Measurements from ENCODE around the gene PROC.
A peak's percentile ranks its signal among the peaks of the same experiment; 100 is the strongest.

The PROC gene

GRCh38 chr2:127415593-127416505, 2.4 kb upstream of the PROC start:
- peak; percentile 79 for TF ChIP-seq CTCF (IDR thresholded peaks at IDR 0.05; ENCODE audit: insufficient read depth, low read length, poor library complexity, severe bottlenecking)
- no peak for TF ChIP-seq EZH2phosphoT487 (conservative IDR thresholded peaks at IDR 0.05; ENCODE audit: low read length)
- Histone ChIP-seq H3K4me2 (ENCODE audit: low read depth, low read length, poor library complexity, severe bottlenecking) (peak overlapping the region; percentile 63), H2AFZ (ENCODE audit: low read depth, low read length, severe bottlenecking) (peak overlapping the region; percentile 73), H3K9me2 (replicated peaks; ENCODE audit: insufficient read depth, low read length) (no peaks in the 10 kb centered on the region), H3K27me3 (ENCODE audit: low read length) (no peaks in the 10 kb centered on the region), H3K9ac (ENCODE audit: low read length) (peak overlapping the region; percentile 28; the same call in 1 of the 2 replicates), H3F3A (ENCODE audit: insufficient read depth) (no peaks in the 10 kb centered on the region), H3K4me3 (ENCODE audit: insufficient read depth, low read length, poor library complexity, severe bottlenecking) (peak overlapping the region; percentile 29), H4K20me1 (ENCODE audit: low read depth, low read length) (no peaks in the 10 kb centered on the region), H3K79me2 (ENCODE audit: insufficient read depth, low read length) (no peaks in the 10 kb centered on the region), H3K36me3 (ENCODE audit: low read length) (no peaks in the 10 kb centered on the region), H3K27ac (ENCODE audit: low read depth, low read length) (no peak overlapping the region), H3K9me3 (ENCODE audit: insufficient read depth, low read length) (no peaks in the 10 kb centered on the region)

- no peaks in the 10 kb centered on the region for H3K9me3 ChIP-seq (ENCODE audit: insufficient read depth, low read length)
- no peaks in the 10 kb centered on the region for H4K20me1 ChIP-seq (ENCODE audit: low read depth, low read length)
- no peaks in the 10 kb centered on the region for H3K79me2 ChIP-seq (ENCODE audit: insufficient read depth, low read length)
- H3F3A ChIP-seq (ENCODE audit: insufficient read depth): no peaks in the 10 kb centered on the region
- no peak overlapping the region for H3K27ac ChIP-seq (ENCODE audit: low read depth, low read length)
- no peaks in the 10 kb centered on the region for H3K36me3 ChIP-seq (ENCODE audit: low read length)
- no peak overlapping the region for H2AFZ ChIP-seq (ENCODE audit: low read depth, low read length, severe bottlenecking)
- no peaks in the 10 kb centered on the region for H3K9me2 ChIP-seq (replicated peaks; ENCODE audit: insufficient read depth, low read length)
- peak overlapping the region; percentile 29 for H3K4me3 ChIP-seq (ENCODE audit: insufficient read depth, low read length, poor library complexity, severe bottlenecking)
- no peaks in the 10 kb centered on the region for H3K27me3 ChIP-seq (ENCODE audit: low read length)
- TF ChIP-seq EZH2phosphoT487 (conservative IDR thresholded peaks at IDR 0.05; ENCODE audit: low read length) (no peak), CTCF (IDR thresholded peaks at IDR 0.05; ENCODE audit: insufficient read depth, low read length, poor library complexity, severe bottlenecking) (no peak)
- peak overlapping the region; percentile 63 for H3K4me2 ChIP-seq (ENCODE audit: low read depth, low read length, poor library complexity, severe bottlenecking)
- H3K9ac ChIP-seq (ENCODE audit: low read length): peak overlapping the region; percentile 28; the same call in 1 of the 2 replicates
Measured at GRCh38 chr2:127416506-127417001, 1.7 kb upstream of the PROC start.

- Histone ChIP-seq H2AFZ (ENCODE audit: low read depth, low read length, severe bottlenecking) (no peak overlapping the region), H3K36me3 (ENCODE audit: low read length) (no peaks in the 10 kb centered on the region), H3K27ac (ENCODE audit: low read depth, low read length) (no peak overlapping the region), H3K4me2 (ENCODE audit: low read depth, low read length, poor library complexity, severe bottlenecking) (no peak overlapping the region), H3K79me2 (ENCODE audit: insufficient read depth, low read length) (no peaks in the 10 kb centered on the region), H3K4me3 (ENCODE audit: insufficient read depth, low read length, poor library complexity, severe bottlenecking) (no peak overlapping the region), H4K20me1 (ENCODE audit: low read depth, low read length) (no peaks in the 10 kb centered on the region), H3K9me3 (ENCODE audit: insufficient read depth, low read length) (no peaks in the 10 kb centered on the region), H3K9me2 (replicated peaks; ENCODE audit: insufficient read depth, low read length) (no peaks in the 10 kb centered on the region), H3K27me3 (ENCODE audit: low read length) (no peaks in the 10 kb centered on the region), H3F3A (ENCODE audit: insufficient read depth) (no peaks in the 10 kb centered on the region), H3K9ac (ENCODE audit: low read length) (no peak overlapping the region)
- no peak for TF ChIP-seq EZH2phosphoT487 (conservative IDR thresholded peaks at IDR 0.05; ENCODE audit: low read length)
- TF ChIP-seq CTCF (IDR thresholded peaks at IDR 0.05; ENCODE audit: insufficient read depth, low read length, poor library complexity, severe bottlenecking): no peak
Measured at GRCh38 chr2:127417406-127417805, 821 bp upstream of the PROC start.

All from SU-DHL-6 (cell line).